Neural cell (in vitro differentiated cells): ENCODE results near the gene BPIFB4. TPM values are rescaled to one million over a fixed set of nuclear protein-coding genes. Genes with fewer than 3 reads are reported as not detected.

Source experiments
- H2AFZ ChIP-seq: fragments of 200-600, 300-800 bp; sonication (generic), shearing (Covaris generic); 2 replicates; pipeline ENCODE4 v1.6.0; 2014; ENCODE audit warnings: low read depth, mild to moderate bottlenecking, antibody characterized with exemption, low read length, moderate library complexity
- H3F3A ChIP-seq: fragments of 200-600 bp; shearing (Covaris generic); 2 replicates; pipeline ENCODE4 v1.6.1; 2016; ENCODE audit warnings: mild to moderate bottlenecking, moderate library complexity, mixed read lengths, antibody characterized with exemption, low read length; ENCODE audit not compliant: insufficient read depth, poor library complexity, severe bottlenecking
- H3K27ac ChIP-seq: fragments of 200-600, 300-800 bp; sonication (generic), shearing (Covaris generic); 2 replicates; pipeline ENCODE4 v1.5.1; 2014; ENCODE audit warnings: mild to moderate bottlenecking, low read length, moderate library complexity
- H3K27me3 ChIP-seq: fragments of 300-800, 200-600 bp; sonication (generic), shearing (Covaris generic); 2 replicates; pipeline ENCODE4 v1.6.0; 2014; ENCODE audit warnings: mild to moderate bottlenecking, low read depth, low read length, moderate library complexity; ENCODE audit not compliant: insufficient read depth
- H3K36me3 ChIP-seq: fragments of 300-800, 200-600 bp; sonication (generic), shearing (Covaris generic); 2 replicates; pipeline ENCODE4 v1.5.1; 2014; ENCODE audit warnings: mild to moderate bottlenecking, antibody characterized with exemption, low read length, moderate library complexity; ENCODE audit not compliant: insufficient read depth
- H3K4me2 ChIP-seq: fragments of 300-800, 200-600 bp; sonication (generic), shearing (Covaris generic); 2 replicates; pipeline ENCODE4 v1.6.0; 2014; ENCODE audit warnings: mild to moderate bottlenecking, low read length
- H3K4me3 ChIP-seq: fragments of 300-800, 200-600 bp; sonication (generic), shearing (Covaris generic); 2 replicates; pipeline ENCODE4 v1.5.1; 2014; ENCODE audit warnings: mild to moderate bottlenecking, low read length, moderate library complexity
- H3K79me2 ChIP-seq: fragments of 200-600 bp; shearing (Covaris generic); replicated peaks from 2 replicates; pipeline ENCODE4 v1.6.0; 2014; ENCODE audit warnings: mild to moderate bottlenecking, low read length, moderate library complexity; ENCODE audit not compliant: insufficient read depth
- H3K9ac ChIP-seq: fragments of 300-800, 200-600 bp; sonication (generic), shearing (Covaris generic); 2 replicates; pipeline ENCODE4 v1.6.1; 2016; ENCODE audit warnings: mild to moderate bottlenecking, low read length, mixed read lengths
- H3K9me2 ChIP-seq: fragments of 200-600 bp; shearing (Covaris generic); 2 replicates; pipeline ENCODE4 v1.6.1; 2016; ENCODE audit warnings: mild to moderate bottlenecking, low read length, mixed read lengths; ENCODE audit not compliant: insufficient read depth
- H3K9me3 ChIP-seq: fragments of 200-600, 300-800 bp; sonication (generic), shearing (Covaris generic); 2 replicates; pipeline ENCODE4 v1.6.1; 2016; ENCODE audit warnings: mild to moderate bottlenecking, mixed run types, low read length, moderate library complexity, mixed read lengths
- H4K20me1 ChIP-seq: fragments of 200-600 bp; shearing (Covaris generic); 2 replicates; pipeline ENCODE4 v1.6.1; 2016; ENCODE audit warnings: mild to moderate bottlenecking, mixed run types; ENCODE audit not compliant: insufficient read depth
- CTCF ChIP-seq: fragments of 450-650 bp; IDR thresholded peaks from 2 replicates; pipeline ENCODE4 v1.5.1; 2014; ENCODE audit warnings: antibody characterized with exemption, mild to moderate bottlenecking, moderate library complexity; ENCODE audit not compliant: poor library complexity, severe bottlenecking
- EP300 ChIP-seq: fragments of 450-650 bp; conservative IDR thresholded peaks from 2 replicates; pipeline ENCODE4 v1.6.1; 2014; ENCODE audit warnings: antibody characterized with exemption, mild to moderate bottlenecking, moderate library complexity; ENCODE audit not compliant: poor library complexity, severe bottlenecking
- EZH2 ChIP-seq: fragments of 200-600, 300-800 bp; shearing (Covaris generic), sonication (generic); IDR thresholded peaks from 2 replicates; pipeline ENCODE4 v1.6.1; 2014; ENCODE audit warnings: antibody characterized with exemption, low read length, borderline replicate concordance, mild to moderate bottlenecking; ENCODE audit not compliant: insufficient read depth, poor library complexity, severe bottlenecking
- MXI1 ChIP-seq: fragments of 450-650 bp; conservative IDR thresholded peaks from 2 replicates; pipeline ENCODE4 v1.6.1; 2014; ENCODE audit warnings: antibody characterized with exemption, mild to moderate bottlenecking; ENCODE audit not compliant: poor library complexity, severe bottlenecking
- POLR2AphosphoS5 ChIP-seq: IDR thresholded peaks from 2 replicates; pipeline ENCODE4 v1.6.1; 2012
- RAD21 ChIP-seq: fragments of 450-650 bp; conservative IDR thresholded peaks from 2 replicates; pipeline ENCODE4 v1.6.1; 2014; ENCODE audit warnings: antibody characterized with exemption, mild to moderate bottlenecking, moderate library complexity
- REST ChIP-seq: IDR thresholded peaks from 2 replicates; pipeline ENCODE4 v1.6.1; 2012; ENCODE audit warnings: borderline replicate concordance
- SMC3 ChIP-seq: fragments of 450-650 bp; conservative IDR thresholded peaks from 2 replicates; pipeline ENCODE4 v1.6.1; 2014; ENCODE audit warnings: antibody characterized with exemption, mild to moderate bottlenecking, moderate library complexity; ENCODE audit not compliant: poor library complexity
- TAF1 ChIP-seq: IDR thresholded peaks from 2 replicates; pipeline ENCODE4 v1.6.1; 2012; ENCODE audit warnings: low read depth
- polyA plus RNA-seq: library from polyadenylated mRNA; depleted of rRNA; stranded (reverse); fragments of >200 nt; gene quantifications from 2 replicates; pipeline ENCODE4 v1.2.3, GENCODE V29; 2014

BPIFB4 gene
- polyA plus RNA-seq, 1 donor from 2014 or later: not detected

DNA sequence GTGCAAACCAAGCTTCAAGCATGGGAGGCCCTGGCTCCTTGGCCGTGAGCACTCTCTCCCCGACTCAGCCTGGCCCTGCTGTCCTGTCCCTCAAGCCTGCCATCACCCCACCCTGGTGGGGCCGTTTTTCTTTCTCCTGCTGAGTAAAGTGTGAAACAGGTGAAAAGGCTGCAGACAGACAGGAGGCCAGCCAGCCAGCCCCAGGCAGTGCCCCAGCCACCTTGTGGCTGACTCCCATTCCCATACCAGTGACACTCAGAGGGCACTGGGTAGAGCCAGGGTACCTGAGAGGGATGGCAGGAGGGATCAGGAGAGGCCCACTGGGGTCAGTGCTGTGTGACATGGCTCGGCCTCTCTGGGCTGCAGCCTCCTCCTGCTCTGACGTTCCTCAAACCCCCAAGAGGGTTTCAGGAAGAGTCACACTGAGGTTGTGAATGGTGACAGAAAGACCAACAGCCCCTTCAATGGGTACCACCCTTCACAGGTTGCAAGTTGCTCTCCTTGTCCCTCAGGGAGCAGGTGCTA, 52.6 kb downstream of the BPIFB4 start:
- Histone ChIP-seq H3F3A (no peaks in the 10 kb centered on the region), H3K9ac (no peak overlapping the region), H3K9me2 (no peaks in the 10 kb centered on the region), H2AFZ (no peak overlapping the region), H3K27ac (no peak overlapping the region), H3K79me2 (no peaks in the 10 kb centered on the region), H3K27me3 (no peaks in the 10 kb centered on the region), H3K9me3 (no peaks in the 10 kb centered on the region), H3K4me2 (no peak overlapping the region), H3K36me3 (no peaks in the 10 kb centered on the region), H4K20me1 (no peaks in the 10 kb centered on the region), H3K4me3 (no peak overlapping the region)
- TF ChIP-seq RAD21 (no peak), MXI1 (no peak), CTCF (no peak), POLR2AphosphoS5 (no peak), EP300 (no peak), REST (no peak), EZH2 (no peak), TAF1 (no peak), SMC3 (no peak)

GRCh38 chr20:33132513-33133372, 53.3 kb downstream of the BPIFB4 start:
- no peak overlapping the region for H3K4me3 ChIP-seq
- H3F3A ChIP-seq: no peaks in the 10 kb centered on the region
- no peaks in the 10 kb centered on the region for H3K79me2 ChIP-seq
- H2AFZ ChIP-seq: no peak overlapping the region
- no peaks in the 10 kb centered on the region for H3K27me3 ChIP-seq
- no peaks in the 10 kb centered on the region for H3K36me3 ChIP-seq
- TF ChIP-seq MXI1 (no peak), REST (no peak), POLR2AphosphoS5 (no peak), EZH2 (no peak), RAD21 (no peak), CTCF (no peak)
- H3K27ac ChIP-seq: no peak overlapping the region
- no peaks in the 10 kb centered on the region for H3K9me2 ChIP-seq
- H3K9me3 ChIP-seq: no peaks in the 10 kb centered on the region
- no peak overlapping the region for H3K9ac ChIP-seq
- no peaks in the 10 kb centered on the region for H4K20me1 ChIP-seq
- no peak overlapping the region for H3K4me2 ChIP-seq
